SK-N-SH treated with all-trans-retinoic acid at 6 μM for 48 hours (cell line): Measurements from ENCODE around the gene VIM.

Experiments
- ATAC-seq: fragments of 200-7000 bp; cut with Tn5 transposase; 3 replicates; pipeline ENCODE4 v1.9.1; 2020; ENCODE audit warnings: mild to moderate bottlenecking, moderate library complexity
- ARNTL ChIP-seq: fragments of 450-650 bp; formaldehyde crosslinking; IDR thresholded peaks from 2 replicates; pipeline ENCODE4 v1.5.0; 2020; ENCODE audit warnings: low read depth, mild to moderate bottlenecking, moderate library complexity, borderline replicate concordance
- BACH2 ChIP-seq: fragments of 250-450 bp; sonication (Bioruptor Pico); IDR thresholded peaks from 2 replicates; pipeline ENCODE4 v1.9.0; 2021; ENCODE audit warnings: mild to moderate bottlenecking, borderline replicate concordance
- CSDC2 ChIP-seq: fragments of 250-450 bp; sonication (Bioruptor Pico); IDR thresholded peaks from 2 replicates; pipeline ENCODE4 v1.5.0; 2020; ENCODE audit warnings: mild to moderate bottlenecking, moderate library complexity
- CSRNP3 ChIP-seq: fragments of 250-450 bp; sonication (Bioruptor Pico); IDR thresholded peaks from 2 replicates; pipeline ENCODE4 v1.5.1; 2021; ENCODE audit warnings: mild to moderate bottlenecking, moderate library complexity
- ESRRG ChIP-seq: fragments of 250-450 bp; sonication (Bioruptor Pico); IDR thresholded peaks from 2 replicates; pipeline ENCODE4 v1.6.1; 2021; ENCODE audit warnings: mild to moderate bottlenecking
- GLIS3 ChIP-seq: fragments of 250-450 bp; sonication (Bioruptor Pico); IDR thresholded peaks from 2 replicates; pipeline ENCODE4 v1.5.0; 2020; ENCODE audit warnings: mild to moderate bottlenecking, moderate library complexity
- ISL1 ChIP-seq: fragments of 250-450 bp; sonication (Bioruptor Pico); IDR thresholded peaks from 2 replicates; pipeline ENCODE4 v2.1.2; 2022; ENCODE audit warnings: mild to moderate bottlenecking, moderate library complexity
- OSR1 ChIP-seq: fragments of 250-450 bp; sonication (Bioruptor Pico); IDR thresholded peaks from 2 replicates; pipeline ENCODE4 v1.8.0; 2022; ENCODE audit warnings: moderate library complexity, mild to moderate bottlenecking, inconsistent platforms
- PPARA ChIP-seq: fragments of 250-450 bp; sonication (Bioruptor Pico); IDR thresholded peaks from 2 replicates; pipeline ENCODE4 v1.5.0; 2020; ENCODE audit warnings: mild to moderate bottlenecking, borderline replicate concordance
- RARB ChIP-seq: fragments of 250-450 bp; sonication (Bioruptor Pico); IDR thresholded peaks from 2 replicates; pipeline ENCODE4 v1.8.0; 2021; ENCODE audit warnings: mild to moderate bottlenecking, moderate library complexity
- TCF4 ChIP-seq: fragments of 250-450 bp; sonication (Bioruptor Pico); IDR thresholded peaks from 2 replicates; pipeline ENCODE4 v1.8.0; 2021; ENCODE audit warnings: mild to moderate bottlenecking, moderate library complexity, borderline replicate concordance
- TOX ChIP-seq: fragments of 250-450 bp; sonication (Bioruptor Pico); IDR thresholded peaks from 2 replicates; pipeline ENCODE4 v1.8.0; 2021; ENCODE audit warnings: mild to moderate bottlenecking, moderate library complexity, borderline replicate concordance
- ZC3H10 ChIP-seq: fragments of 250-450 bp; sonication (Bioruptor Pico); IDR thresholded peaks from 2 replicates; pipeline ENCODE4 v1.5.1; 2021; ENCODE audit warnings: mild to moderate bottlenecking, moderate library complexity
- ZNF565 ChIP-seq: fragments of 450-650 bp; formaldehyde crosslinking; conservative IDR thresholded peaks from 2 replicates; pipeline ENCODE4 v1.5.0; 2020; ENCODE audit warnings: low read depth, mild to moderate bottlenecking, moderate library complexity
- ZNF70 ChIP-seq: fragments of 450-650 bp; formaldehyde crosslinking; IDR thresholded peaks from 2 replicates; pipeline ENCODE4 v1.5.0; 2020; ENCODE audit warnings: mild to moderate bottlenecking, moderate library complexity
- ZNF8 ChIP-seq: fragments of 450-650 bp; formaldehyde crosslinking; IDR thresholded peaks from 2 replicates; pipeline ENCODE4 v1.5.0; 2020; ENCODE audit warnings: mild to moderate bottlenecking, moderate library complexity
- TF ChIP-seq, protein P1 (sequence below): fragments of 250-450 bp; sonication (Bioruptor Pico); IDR thresholded peaks from 2 replicates; pipeline ENCODE4 v1.8.0; 2020; ENCODE audit warnings: mild to moderate bottlenecking, moderate library complexity, borderline replicate concordance
- TF ChIP-seq, protein P2 (sequence below): fragments of 250-450 bp; sonication (Bioruptor Pico); IDR thresholded peaks from 2 replicates; pipeline ENCODE4 v1.5.1; 2020; ENCODE audit warnings: low read depth, mild to moderate bottlenecking, moderate library complexity

Gene VIM

DNA sequence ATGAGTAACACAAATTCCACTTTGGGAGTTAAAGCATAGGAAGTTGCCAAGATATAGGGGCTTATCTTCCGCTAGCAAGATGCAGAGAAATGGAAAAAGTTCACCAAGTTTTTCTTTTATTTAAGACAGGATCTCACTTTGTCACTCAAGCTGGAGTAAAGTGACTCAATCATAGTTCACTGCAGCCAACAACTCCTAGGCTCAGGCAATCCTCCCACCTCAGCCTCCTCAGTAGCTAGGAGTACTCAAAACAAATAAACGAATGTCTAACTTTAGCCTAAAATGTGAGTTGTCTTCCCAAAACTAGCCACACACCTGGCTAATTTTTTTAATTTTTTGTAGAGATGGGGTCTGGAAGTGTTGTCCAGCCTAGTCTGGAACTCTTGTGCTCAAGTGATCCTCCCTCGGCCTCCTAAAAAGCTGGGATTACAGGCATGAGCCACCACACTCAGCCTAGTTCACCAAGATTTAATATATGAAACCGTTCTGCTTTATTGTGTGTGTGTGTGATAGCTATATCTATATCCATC is 9.9 kb downstream of the VIM start (continued):
- TF ChIP-seq, protein P1, sequence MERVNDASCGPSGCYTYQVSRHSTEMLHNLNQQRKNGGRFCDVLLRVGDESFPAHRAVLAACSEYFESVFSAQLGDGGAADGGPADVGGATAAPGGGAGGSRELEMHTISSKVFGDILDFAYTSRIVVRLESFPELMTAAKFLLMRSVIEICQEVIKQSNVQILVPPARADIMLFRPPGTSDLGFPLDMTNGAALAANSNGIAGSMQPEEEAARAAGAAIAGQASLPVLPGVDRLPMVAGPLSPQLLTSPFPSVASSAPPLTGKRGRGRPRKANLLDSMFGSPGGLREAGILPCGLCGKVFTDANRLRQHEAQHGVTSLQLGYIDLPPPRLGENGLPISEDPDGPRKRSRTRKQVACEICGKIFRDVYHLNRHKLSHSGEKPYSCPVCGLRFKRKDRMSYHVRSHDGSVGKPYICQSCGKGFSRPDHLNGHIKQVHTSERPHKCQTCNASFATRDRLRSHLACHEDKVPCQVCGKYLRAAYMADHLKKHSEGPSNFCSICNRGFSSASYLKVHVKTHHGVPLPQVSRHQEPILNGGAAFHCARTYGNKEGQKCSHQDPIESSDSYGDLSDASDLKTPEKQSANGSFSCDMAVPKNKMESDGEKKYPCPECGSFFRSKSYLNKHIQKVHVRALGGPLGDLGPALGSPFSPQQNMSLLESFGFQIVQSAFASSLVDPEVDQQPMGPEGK: peak; percentile 63
- TF ChIP-seq ESRRG (CRISPR knock-in tag) (no peak), ZNF8 (CRISPR knock-in tag) (no peak), PPARA (CRISPR knock-in tag) (no peak), CSRNP3 (CRISPR knock-in tag) (peak; percentile 73; the same call in 1 of the 2 replicates), BACH2 (CRISPR knock-in tag) (no peak), ZNF565 (CRISPR knock-in tag) (0 out of 2 replicates have a peak, but pooled peaks have one; percentile 6), CSDC2 (no peak), OSR1 (no peak), RARB (CRISPR knock-in tag) (peak; percentile 21)
- TF ChIP-seq, protein P2, sequence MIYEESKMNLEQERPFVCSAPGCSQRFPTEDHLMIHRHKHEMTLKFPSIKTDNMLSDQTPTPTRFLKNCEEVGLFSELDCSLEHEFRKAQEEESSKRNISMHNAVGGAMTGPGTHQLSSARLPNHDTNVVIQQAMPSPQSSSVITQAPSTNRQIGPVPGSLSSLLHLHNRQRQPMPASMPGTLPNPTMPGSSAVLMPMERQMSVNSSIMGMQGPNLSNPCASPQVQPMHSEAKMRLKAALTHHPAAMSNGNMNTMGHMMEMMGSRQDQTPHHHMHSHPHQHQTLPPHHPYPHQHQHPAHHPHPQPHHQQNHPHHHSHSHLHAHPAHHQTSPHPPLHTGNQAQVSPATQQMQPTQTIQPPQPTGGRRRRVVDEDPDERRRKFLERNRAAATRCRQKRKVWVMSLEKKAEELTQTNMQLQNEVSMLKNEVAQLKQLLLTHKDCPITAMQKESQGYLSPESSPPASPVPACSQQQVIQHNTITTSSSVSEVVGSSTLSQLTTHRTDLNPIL (CRISPR knock-in tag): no peak; the same call in 1 of the 2 replicates

DNA sequence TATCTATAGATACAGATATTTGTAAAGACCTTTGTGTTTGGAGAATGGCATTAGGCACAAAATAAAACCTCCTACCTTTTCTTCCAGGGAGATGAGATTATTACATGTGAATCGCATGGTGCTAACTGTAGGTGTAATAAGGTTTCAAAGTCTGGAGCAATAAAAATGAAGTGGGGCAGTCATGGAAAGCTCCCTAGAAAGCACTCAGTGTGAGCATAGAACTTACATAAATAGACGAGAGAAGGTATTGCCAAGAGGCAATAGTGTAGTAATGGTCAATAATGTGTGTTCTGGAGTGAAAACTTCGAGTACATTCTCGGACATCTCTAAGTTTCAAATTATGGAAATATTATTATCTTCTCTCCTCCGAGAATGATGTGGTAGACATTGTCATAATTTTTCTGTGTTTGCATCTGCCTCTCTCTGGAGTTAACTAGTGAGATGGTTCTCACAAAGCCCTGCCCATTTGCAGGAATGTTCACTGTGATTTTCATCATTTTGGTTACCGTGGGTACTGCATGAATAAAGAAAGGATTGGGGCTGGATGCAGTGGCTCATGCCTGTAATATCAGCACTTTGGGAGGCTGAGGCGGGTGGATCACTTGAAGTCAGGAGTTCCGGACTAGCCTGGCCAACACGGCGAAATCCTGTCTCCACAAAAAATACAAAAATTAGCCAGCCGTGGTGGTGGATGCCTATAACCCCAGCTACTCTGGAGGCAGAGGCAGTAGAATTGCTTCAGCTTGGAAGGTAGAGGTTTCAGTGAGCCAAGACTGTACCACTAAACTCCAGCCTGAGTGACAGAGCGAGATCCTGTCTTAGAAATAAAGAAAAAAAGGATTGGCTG is 10.6 kb downstream of the VIM start:
- peak; percentile 48 for ATAC-seq
- TF ChIP-seq TCF4 (no peak), ZNF565 (CRISPR knock-in tag) (0 out of 2 replicates have a peak, but pooled peaks have one; percentile 4), ZNF70 (CRISPR knock-in tag) (no peak), ESRRG (CRISPR knock-in tag) (peak; percentile 50; the same call in 1 of the 2 replicates), ARNTL (CRISPR knock-in tag) (0 out of 2 replicates have a peak, but pooled peaks have one; percentile 10), ISL1 (no peak), ZC3H10 (CRISPR knock-in tag) (peak; percentile 64; the same call in 1 of the 2 replicates), CSDC2 (0 out of 2 replicates have a peak, but pooled peaks have one; percentile 25), TOX (CRISPR knock-in tag) (peak; percentile 33; the same call in 1 of the 2 replicates), OSR1 (no peak), GLIS3 (CRISPR knock-in tag) (peak; percentile 35), RARB (CRISPR knock-in tag) (peak; percentile 64; the same call in 1 of the 2 replicates)
- TF ChIP-seq, protein P2 (CRISPR knock-in tag): peak; percentile 58
- TF ChIP-seq, protein P1: peak; percentile 81
- TF ChIP-seq, all 23 proteins: peak for 10

DNA sequence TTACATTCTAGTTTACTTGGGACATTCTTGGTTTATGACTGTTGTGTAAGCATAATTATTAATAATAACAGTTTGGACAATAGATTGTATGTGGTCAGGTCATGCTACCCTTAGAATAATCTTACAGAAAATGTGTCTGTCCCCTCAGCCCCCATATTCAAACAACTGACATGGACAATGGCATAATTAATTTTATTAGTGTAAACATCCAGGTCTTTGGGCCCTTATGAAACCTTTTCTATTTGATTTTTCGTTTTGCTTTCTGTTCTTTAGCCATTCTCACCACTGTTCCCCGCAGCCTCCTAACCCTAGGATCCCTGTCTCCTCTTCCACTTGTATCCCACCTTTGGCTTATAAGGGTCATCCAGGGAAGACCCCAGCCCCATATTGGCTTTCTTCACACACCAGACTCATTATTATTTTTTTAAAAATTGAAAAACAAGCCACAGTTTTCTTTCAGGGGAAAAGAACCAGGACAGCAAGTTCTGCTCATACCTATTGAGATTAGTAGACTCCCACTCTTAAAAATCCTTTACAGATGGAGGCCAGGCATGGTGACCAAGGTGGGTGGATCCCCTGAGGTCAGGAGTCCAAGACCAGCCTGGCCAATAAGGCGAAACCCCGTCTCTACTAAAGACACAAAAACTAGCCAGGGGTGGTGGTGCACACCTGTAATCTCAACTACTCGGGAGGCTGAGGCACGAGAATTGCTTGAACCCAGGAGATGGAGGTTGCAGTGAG is 11.5 kb downstream of the VIM start:
- ATAC-seq: peak; percentile 21
- TF ChIP-seq ESRRG (CRISPR knock-in tag) (no peak), TOX (CRISPR knock-in tag) (no peak)
